ENCODE data around the gene OPCML. TPM values are rescaled to one million over a fixed set of nuclear protein-coding genes. Genes with fewer than 3 reads are reported as not detected.

OPCML gene
- total RNA-seq, 2 experiments from 2014 or later, result not detected

GRCh38 chr11:132824642-132825041 lies 707.7 kb downstream of the OPCML start:
- CTCF ChIA-PET, result no interaction called here
- Mint-ChIP-seq H3K27ac (no peak overlapping the region), H3K4me1 (ENCODE audit: low read depth) (no peaks in the 10 kb centered on the region), H3K27me3 (peaks cover 2% of the 10 kb centered on the region), H3K9me3 (no peaks in the 10 kb centered on the region), H3K36me3 (no peaks in the 10 kb centered on the region), H3K4me3 (no peak overlapping the region)
- intact Hi-C loops (cut with micrococcal nuclease), result no loop called here
- no peak for DNase-seq
- POLR2A ChIA-PET, result no interaction called here

- Mint-ChIP-seq H3K4me1 (ENCODE audit: low read depth) (no peaks in the 10 kb centered on the region), H3K27ac (no peak overlapping the region), H3K36me3 (no peaks in the 10 kb centered on the region)
Measured at GRCh38 chr11:132822276-132822675, 710.0 kb downstream of the OPCML start.

GRCh38 chr11:132821499-132821898 lies 710.8 kb downstream of the OPCML start:
- ChIA-PET POLR2A (no interaction called here), CTCF (no interaction called here)
- intact Hi-C loops (cut with micrococcal nuclease), result no loop called here
- Mint-ChIP-seq H3K27ac (no peak overlapping the region), H3K4me1 (ENCODE audit: low read depth) (no peaks in the 10 kb centered on the region), H3K9me3 (no peaks in the 10 kb centered on the region), H3K36me3 (no peaks in the 10 kb centered on the region), H3K4me3 (no peak overlapping the region), H3K27me3 (no peaks in the 10 kb centered on the region)
- no peak for DNase-seq

More at GRCh38 chr11:132822276-132822675, 710.0 kb downstream of the OPCML start:
- no peak for DNase-seq
- Mint-ChIP-seq H3K27me3 (peaks cover 2% of the 10 kb centered on the region), H3K9me3 (no peaks in the 10 kb centered on the region), H3K4me3 (no peak overlapping the region)
- POLR2A ChIA-PET, result no interaction called here
- intact Hi-C loops (cut with micrococcal nuclease), result no loop called here
- CTCF ChIA-PET, result no interaction called here

DNA sequence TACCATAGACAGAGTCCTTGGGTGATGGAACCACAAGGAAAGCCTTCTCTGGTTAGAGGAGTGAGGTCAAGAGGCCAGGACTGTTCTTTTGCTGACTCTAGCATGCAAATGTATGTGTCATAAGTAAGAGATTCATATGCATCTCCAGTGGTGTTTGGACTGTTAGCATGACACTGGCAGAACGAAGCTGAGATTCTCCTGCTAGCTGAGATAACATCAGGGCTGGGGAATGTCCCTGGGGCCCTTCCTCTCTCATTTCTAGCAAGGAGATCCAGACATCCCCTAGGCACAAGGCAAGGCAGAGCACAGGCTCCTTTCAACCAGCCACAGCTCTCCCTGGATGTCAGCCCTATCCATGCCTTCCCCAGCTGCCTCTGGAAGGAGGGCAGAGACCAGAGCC lies 711.3 kb downstream of the OPCML start:
- CTCF ChIA-PET, result no interaction called here
- Mint-ChIP-seq H3K27ac (no peak overlapping the region), H3K4me3 (no peak overlapping the region), H3K27me3 (no peaks in the 10 kb centered on the region), H3K36me3 (no peaks in the 10 kb centered on the region), H3K9me3 (no peaks in the 10 kb centered on the region), H3K4me1 (ENCODE audit: low read depth) (no peaks in the 10 kb centered on the region)
- DNase-seq, result no peak
- POLR2A ChIA-PET, result no interaction called here
- intact Hi-C loops (cut with micrococcal nuclease), result no loop called here

- DNase-seq, result no peak
- CTCF ChIA-PET, result no interaction called here
- no peaks in the 10 kb centered on the region for H3K4me1 Mint-ChIP-seq (ENCODE audit: low read depth)
- no peaks in the 10 kb centered on the region for H3K27me3 Mint-ChIP-seq
- H3K9me3 Mint-ChIP-seq, result no peaks in the 10 kb centered on the region
- no peak overlapping the region for H3K27ac Mint-ChIP-seq
- no peak overlapping the region for H3K4me3 Mint-ChIP-seq
- POLR2A ChIA-PET, result no interaction called here
- intact Hi-C loops (cut with micrococcal nuclease), result no loop called here
- H3K36me3 Mint-ChIP-seq, result no peaks in the 10 kb centered on the region
Measured at GRCh38 chr11:132818951-132819350, 713.4 kb downstream of the OPCML start.

DNA sequence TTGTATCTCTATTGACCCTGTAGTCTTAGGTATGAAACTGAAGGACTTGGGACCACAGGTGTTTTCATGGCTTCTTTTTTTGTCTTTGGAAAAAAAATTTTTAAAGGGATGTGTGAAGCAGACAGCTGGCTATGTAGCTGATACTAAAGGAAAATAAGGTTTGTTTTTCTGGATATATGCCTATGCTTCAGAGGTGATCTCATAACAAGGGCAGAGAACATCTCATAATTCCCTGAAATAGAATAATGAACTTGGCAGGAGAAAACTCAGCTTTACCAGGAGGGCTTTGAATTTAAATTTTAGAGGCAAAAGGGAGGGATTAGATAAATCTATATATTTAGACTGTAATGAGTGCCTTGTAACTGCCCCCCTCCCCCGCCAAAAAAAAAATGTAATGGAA lies 714.9 kb downstream of the OPCML start:
- Mint-ChIP-seq H3K4me1 (ENCODE audit: low read depth) (no peaks in the 10 kb centered on the region), H3K9me3 (no peaks in the 10 kb centered on the region), H3K27me3 (no peaks in the 10 kb centered on the region), H3K4me3 (no peak overlapping the region), H3K36me3 (no peaks in the 10 kb centered on the region), H3K27ac (no peak overlapping the region)
- POLR2A ChIA-PET, result no interaction called here
- CTCF ChIA-PET, result no interaction called here
- DNase-seq, result no peak
- intact Hi-C loops (cut with micrococcal nuclease), result no loop called here

- POLR2A ChIA-PET, result no interaction called here
- H3K27ac Mint-ChIP-seq, result no peak overlapping the region
- no peaks in the 10 kb centered on the region for H3K36me3 Mint-ChIP-seq
- no peaks in the 10 kb centered on the region for H3K27me3 Mint-ChIP-seq
- intact Hi-C loops (cut with micrococcal nuclease), result no loop called here
- no peak overlapping the region for H3K4me3 Mint-ChIP-seq
- H3K4me1 Mint-ChIP-seq (ENCODE audit: low read depth), result no peaks in the 10 kb centered on the region
- DNase-seq, result no peak
- no peaks in the 10 kb centered on the region for H3K9me3 Mint-ChIP-seq
- CTCF ChIA-PET, result no interaction called here
Measured at GRCh38 chr11:132814410-132814809, 717.9 kb downstream of the OPCML start.

- H3K4me1 Mint-ChIP-seq (ENCODE audit: low read depth), result no peaks in the 10 kb centered on the region
- H3K36me3 Mint-ChIP-seq, result no peaks in the 10 kb centered on the region
- DNase-seq, result no peak
- ChIA-PET POLR2A (interaction anchor here (0.5 kb wide), 1 partner anchor 51 kb away, joined by 4 read pairs; no protein-coding TSS in a partner anchor), CTCF (no interaction called here)
- no peak overlapping the region for H3K27ac Mint-ChIP-seq
- intact Hi-C loops (cut with micrococcal nuclease), result no loop called here
- H3K27me3 Mint-ChIP-seq, result no peaks in the 10 kb centered on the region
- no peaks in the 10 kb centered on the region for H3K9me3 Mint-ChIP-seq
- no peak overlapping the region for H3K4me3 Mint-ChIP-seq
Measured at GRCh38 chr11:132811649-132812048, 720.7 kb downstream of the OPCML start.

GRCh38 chr11:132809070-132809469 lies 723.2 kb downstream of the OPCML start:
- Mint-ChIP-seq H3K9me3 (no peaks in the 10 kb centered on the region), H3K4me1 (ENCODE audit: low read depth) (no peaks in the 10 kb centered on the region), H3K27ac (no peak overlapping the region), H3K27me3 (no peaks in the 10 kb centered on the region), H3K4me3 (no peak overlapping the region), H3K36me3 (no peaks in the 10 kb centered on the region)
- DNase-seq, result no peak
- intact Hi-C loops (cut with micrococcal nuclease), result no loop called here
- ChIA-PET CTCF (no interaction called here), POLR2A (no interaction called here)

DNA sequence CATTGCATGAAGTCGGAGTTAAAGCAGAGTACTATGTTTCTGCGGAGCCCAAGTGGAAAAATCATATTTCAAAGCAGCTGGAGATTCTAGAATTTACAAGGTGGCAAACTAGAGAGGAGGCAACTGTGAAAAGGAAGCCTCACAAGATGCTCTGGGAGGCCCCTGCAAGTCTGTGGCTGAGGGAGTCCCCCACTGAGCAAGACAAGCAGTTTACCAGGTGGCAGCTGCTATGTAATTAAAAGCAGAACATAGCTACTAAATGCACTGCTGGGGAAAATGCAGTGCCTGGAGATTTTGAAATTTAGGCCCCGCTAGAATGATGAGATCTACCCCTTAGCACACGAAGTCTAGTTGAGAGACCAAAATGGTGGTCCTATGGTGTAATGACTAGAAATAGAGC lies 728.0 kb downstream of the OPCML start:
- intact Hi-C loops (cut with micrococcal nuclease), result no loop called here
- DNase-seq, result no peak
- H3K36me3 Mint-ChIP-seq, result no peaks in the 10 kb centered on the region
- no peaks in the 10 kb centered on the region for H3K4me1 Mint-ChIP-seq (ENCODE audit: low read depth)
- no peak overlapping the region for H3K27ac Mint-ChIP-seq
- H3K9me3 Mint-ChIP-seq, result no peaks in the 10 kb centered on the region
- H3K27me3 Mint-ChIP-seq, result no peaks in the 10 kb centered on the region
- ChIA-PET POLR2A (no interaction called here), CTCF (no interaction called here)
- H3K4me3 Mint-ChIP-seq, result no peak overlapping the region

DNA sequence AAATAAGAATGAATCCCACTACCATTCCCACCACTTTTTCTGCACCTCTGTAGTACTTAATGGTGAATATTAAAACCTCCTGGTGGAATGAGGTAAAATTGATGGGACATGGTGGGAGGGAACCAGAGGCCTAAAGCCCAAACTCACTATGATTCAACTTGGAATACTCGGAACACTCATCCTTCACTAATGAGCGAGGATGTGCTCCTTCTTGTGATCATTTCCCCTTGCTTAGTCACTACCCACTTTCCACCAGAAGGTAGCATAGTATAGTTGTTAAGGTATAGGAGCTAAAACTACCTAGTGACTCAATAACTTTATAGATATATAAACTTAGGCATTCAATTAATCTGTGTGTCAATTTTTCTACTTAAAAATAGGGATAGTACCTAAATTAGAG lies 728.9 kb downstream of the OPCML start:
- CTCF ChIA-PET, result interaction anchor here (0.8 kb wide), 1 partner anchor 138 kb away, joined by 3 read pairs; no protein-coding TSS in a partner anchor

DNA sequence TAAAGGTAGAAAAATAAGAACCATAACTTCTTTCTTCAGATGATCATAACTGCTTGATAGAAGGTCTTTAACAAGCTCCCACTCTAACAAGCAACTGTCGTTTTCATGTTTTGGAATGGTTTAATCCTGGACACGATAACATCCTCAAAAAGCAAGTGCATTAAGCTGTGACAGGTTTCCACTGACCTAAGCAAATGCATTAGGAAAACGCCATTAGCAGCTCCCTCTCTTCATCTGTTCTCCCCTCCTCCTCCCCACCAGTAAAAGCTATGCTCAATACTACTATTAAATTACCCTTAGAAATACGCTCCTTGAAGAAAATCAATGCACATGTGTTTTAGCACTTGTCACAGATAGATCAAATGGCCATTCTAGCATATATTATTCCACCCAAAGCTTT lies 729.4 kb downstream of the OPCML start:
- intact Hi-C loops (cut with micrococcal nuclease), result no loop called here
- H3K4me1 Mint-ChIP-seq (ENCODE audit: low read depth), result no peaks in the 10 kb centered on the region
- H3K36me3 Mint-ChIP-seq, result no peaks in the 10 kb centered on the region
- DNase-seq, result no peak
- ChIA-PET POLR2A (no interaction called here), CTCF (interaction anchor here (0.8 kb wide), 1 partner anchor 138 kb away, joined by 3 read pairs; no protein-coding TSS in a partner anchor)
- no peaks in the 10 kb centered on the region for H3K27me3 Mint-ChIP-seq
- H3K27ac Mint-ChIP-seq, result no peak overlapping the region
- H3K9me3 Mint-ChIP-seq, result no peaks in the 10 kb centered on the region
- H3K4me3 Mint-ChIP-seq, result no peak overlapping the region

More for the DNA sequence above, 728.9 kb downstream of the OPCML start:
- Mint-ChIP-seq H3K27me3 (no peaks in the 10 kb centered on the region), H3K9me3 (no peaks in the 10 kb centered on the region), H3K4me1 (ENCODE audit: low read depth) (no peaks in the 10 kb centered on the region), H3K36me3 (no peaks in the 10 kb centered on the region), H3K27ac (no peak overlapping the region), H3K4me3 (no peak overlapping the region)
- intact Hi-C loops (cut with micrococcal nuclease), result no loop called here
- POLR2A ChIA-PET, result no interaction called here
- DNase-seq, result no peak

- H3K27me3 Mint-ChIP-seq, result no peaks in the 10 kb centered on the region
- no peaks in the 10 kb centered on the region for H3K4me1 Mint-ChIP-seq (ENCODE audit: low read depth)
- H3K4me3 Mint-ChIP-seq, result no peak overlapping the region
- CTCF ChIA-PET, result no interaction called here
- no peak overlapping the region for H3K27ac Mint-ChIP-seq
- no peaks in the 10 kb centered on the region for H3K36me3 Mint-ChIP-seq
- POLR2A ChIA-PET, result no interaction called here
- no peaks in the 10 kb centered on the region for H3K9me3 Mint-ChIP-seq
- no peak for DNase-seq
- intact Hi-C loops (cut with micrococcal nuclease), result no loop called here
Measured at GRCh38 chr11:132793831-132794230, 738.5 kb downstream of the OPCML start.

Data from activated CD4-positive, alpha-beta memory T cell treated with anti-CD3 and anti-CD28 coated beads for 36 hours (primary cell).